GM18499 (cell line): ENCODE results near the gene PAK6.

Experiments used
- ATAC-seq: cut with Tn5 transposase; IDR thresholded peaks from one replicate; pipeline ENCODE4 v1.9.1; 2021; ENCODE audit warnings: moderate number of reproducible peaks; ENCODE audit not compliant: insufficient read depth, unreplicated experiment

Gene PAK6

DNA sequence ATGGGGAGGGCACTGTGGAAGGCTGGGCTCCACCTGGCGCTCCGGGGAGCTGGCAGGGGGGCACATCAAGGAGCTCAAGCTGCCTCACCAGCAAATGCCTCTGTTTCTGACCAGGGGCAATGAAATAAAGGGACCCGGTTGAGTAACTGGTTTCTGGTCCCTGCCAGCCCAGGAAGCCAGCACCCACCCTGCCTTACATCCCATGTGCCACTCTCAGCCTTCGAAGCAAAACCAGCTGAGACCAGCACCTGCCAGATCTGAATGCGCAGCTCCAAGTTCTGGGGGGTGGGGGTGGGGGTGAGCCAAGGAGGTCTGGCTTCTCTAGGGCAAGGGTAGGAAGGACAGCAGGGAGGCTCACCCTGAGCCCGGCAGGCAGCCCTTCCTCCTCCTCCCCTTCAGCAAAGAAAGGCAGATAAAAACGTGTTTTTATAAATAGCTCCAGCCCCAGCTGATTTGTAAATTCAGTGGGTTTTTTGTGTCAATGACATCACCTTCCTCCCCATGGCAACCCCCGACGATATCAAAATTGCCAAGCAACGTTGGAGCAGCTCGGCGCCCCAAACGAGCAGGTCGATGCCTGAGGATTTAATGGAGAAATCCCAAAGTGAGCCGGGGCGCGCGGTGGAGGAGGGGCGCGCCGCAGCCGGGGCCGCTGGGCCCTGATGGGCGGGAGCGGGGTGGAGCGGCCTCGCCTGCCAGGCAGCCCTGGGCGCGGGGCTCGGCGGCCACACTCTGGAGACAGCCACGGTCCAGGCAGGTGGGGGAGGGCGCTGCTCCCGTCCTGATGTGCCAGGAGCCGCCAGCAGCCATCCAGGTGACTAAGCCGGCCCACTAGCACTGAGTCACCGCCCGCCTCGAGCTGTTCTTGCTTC is at the start of gene PAK6:
TSS of gene PAK6 (plus strand) at position 532 of the 872 bp plus-strand sequence. CDS start 25,723 bp downstream, outside the sequence.
- ATAC-seq: no peak

DNA sequence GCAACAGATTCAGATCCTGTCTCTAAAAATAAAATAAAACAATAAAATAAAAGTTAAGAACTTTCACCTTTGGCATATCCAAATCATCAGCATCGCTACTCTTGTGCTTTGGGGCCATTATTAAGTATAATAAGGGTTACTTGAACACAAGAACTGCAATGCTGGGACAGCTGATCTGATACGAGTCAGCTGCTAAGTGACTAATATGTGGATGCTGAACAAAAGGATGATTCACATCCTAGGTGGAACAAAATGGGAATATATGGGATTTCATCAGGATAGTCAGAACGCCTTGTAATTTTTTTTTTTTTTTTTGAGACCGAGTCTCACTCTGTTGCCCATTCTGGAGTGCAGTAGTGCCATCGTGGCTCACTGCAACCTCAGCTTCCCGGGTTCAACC is 48.3 kb upstream of the PAK6 start:
- ATAC-seq: no peak

DNA sequence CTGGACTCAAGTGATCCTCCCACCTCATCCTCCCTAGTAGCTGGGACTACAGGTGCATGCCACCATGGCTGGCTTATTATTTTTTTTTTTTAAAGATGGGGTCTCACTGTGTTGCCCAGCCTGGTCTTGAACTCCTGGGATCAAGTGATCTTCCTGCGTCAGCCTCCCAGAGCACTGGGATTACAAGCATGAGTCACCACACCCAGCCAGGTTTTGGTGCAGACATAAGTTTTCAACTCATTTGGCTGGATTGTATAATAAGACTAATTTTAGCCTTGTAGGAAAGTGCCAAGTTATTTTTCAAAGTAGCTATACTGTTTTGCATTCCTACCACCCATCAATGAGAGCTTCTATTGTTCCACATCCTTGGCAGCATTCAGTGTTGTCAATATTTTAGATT is 45.9 kb upstream of the PAK6 start:
- no peak for ATAC-seq

DNA sequence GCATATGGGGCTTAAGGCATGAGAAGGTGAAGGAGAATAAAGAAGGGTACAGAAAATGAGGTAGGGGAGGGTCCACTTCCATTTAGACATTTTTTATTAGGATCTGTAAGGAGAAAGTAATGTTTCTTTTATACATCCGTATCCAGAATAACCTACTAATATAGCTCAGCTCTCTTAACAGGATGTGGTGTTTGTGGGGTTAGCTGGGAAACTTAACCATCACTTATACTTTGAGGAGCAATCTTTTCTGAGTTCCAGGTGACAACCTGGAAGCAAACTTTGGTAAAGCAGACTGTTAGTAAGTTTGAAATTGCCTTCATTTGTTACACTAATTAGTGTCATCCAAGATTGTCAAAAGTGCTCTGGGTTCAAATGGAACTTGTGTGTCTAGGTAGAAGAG is 41.4 kb upstream of the PAK6 start:
- ATAC-seq: no peak

DNA sequence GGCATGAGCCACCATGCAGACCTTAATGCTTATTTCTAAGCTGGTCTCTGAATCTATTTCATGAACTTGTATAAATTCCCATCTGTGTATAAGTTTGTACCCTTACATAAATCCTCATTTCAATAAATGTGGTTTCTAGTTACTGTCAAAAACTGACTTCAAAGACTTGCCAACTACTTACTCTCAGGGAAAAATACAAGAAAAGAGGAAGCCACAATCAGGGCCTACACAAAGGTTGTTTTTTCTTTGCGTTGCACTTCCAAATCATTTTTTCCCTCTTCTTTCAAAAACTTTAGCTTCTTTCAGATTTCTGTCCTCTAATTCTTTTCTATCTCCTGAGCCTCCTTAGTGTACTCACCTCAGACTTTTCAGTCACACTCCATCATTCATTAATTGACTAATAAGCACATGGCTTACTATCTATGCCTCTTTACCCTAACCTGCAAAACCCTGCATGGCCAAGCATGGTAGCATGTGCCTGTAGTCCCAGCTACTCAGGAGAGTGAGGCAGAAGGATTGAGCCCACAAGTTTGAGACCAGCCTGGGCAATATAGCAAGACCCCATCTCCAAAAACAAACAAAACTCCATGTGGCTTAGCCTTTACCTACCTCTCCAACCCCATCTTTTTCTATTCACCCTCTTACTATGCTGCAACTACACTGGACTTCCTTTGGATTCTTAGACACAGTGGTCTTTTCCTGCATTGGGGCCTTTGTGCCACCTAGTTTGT is 40.3 kb upstream of the PAK6 start:
- no peak for ATAC-seq

DNA sequence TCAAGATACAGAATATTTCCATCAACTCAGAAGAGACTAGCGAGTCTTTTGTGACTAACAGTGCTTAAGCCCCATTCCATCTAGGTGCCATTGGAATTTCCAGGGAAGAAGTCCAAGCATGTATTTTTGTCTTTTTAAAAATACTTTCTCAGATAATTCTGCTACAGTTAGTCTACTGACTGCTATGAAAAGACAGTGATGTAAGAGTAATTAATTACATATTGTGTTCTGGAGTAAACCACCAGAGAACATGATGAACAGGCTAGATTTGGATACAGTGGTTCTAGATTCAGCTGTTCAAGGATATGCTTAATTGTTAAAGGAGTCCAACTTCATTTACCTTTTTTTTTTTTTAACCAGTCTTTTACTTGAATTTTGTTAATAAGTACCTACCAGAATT is 34.8 kb upstream of the PAK6 start:
- ATAC-seq: no peak

DNA sequence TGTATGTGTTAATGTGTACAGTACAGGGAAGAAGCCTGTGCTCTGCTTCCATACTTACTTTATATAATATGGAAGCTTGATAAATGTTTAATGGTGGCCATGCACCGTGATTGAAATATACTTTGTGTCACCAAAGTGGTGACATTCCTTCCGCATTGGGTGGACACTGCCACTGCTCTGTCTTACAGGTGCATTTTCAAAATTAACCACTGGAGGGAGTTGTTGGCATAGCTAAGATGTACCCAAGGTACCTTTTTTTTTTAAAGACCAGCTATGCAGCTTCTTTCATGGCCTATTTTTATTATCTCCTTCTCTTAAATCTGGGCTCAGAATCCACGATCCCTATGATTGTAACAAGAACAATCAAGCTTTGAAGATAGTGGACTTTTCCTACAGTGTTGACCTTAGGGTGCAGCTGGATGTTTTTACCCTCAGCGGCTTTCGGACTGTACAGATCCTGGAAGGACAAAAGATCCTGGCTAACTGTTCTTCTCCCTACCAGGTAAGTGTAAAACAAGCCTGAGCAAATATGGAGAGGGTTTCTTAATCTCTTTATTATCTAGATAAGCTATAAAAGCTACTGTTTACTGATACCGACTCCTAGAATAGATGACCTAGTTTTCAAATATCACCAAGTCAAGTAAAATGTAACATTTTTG is 21.6 kb upstream of the PAK6 start:
- ATAC-seq: no peak

DNA sequence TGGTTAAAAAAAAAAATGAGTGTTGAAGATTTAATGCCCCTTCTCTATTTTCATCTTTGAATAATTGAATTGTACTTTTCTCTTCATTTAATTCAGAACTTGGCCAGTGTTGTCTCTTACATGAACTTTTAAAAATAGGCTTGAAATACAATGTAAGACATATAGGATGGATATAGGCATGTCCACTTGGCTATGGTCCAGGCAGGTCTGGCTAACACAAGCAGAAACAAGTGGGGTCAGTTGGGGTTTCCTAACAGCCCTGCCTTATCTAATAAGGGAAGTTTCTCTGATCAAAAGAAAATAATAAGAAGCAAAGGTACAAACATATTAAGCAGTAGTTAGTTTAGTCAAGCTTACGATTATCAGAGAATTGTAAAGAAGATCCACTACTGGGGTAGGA is 19.1 kb upstream of the PAK6 start:
- ATAC-seq: no peak

DNA sequence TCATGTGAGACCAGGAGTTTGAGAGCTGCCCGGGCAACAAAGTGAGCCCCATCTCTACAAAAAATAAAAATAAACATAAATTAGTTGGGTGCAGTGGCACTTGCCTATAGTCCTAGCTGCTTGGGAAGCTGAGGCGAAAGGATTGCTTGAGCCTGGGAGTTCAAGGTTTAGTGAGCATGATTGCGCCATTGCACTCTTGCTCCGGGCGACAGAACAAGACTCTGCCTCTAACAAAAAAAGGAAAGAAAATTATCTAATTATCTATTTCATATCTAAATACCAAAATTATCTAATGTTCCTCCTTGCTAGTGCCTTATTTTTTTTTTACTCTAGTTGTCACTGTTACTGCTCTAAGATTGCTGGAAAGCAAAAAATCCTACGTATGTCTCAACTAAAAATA is 16.7 kb upstream of the PAK6 start:
- ATAC-seq: no peak

DNA sequence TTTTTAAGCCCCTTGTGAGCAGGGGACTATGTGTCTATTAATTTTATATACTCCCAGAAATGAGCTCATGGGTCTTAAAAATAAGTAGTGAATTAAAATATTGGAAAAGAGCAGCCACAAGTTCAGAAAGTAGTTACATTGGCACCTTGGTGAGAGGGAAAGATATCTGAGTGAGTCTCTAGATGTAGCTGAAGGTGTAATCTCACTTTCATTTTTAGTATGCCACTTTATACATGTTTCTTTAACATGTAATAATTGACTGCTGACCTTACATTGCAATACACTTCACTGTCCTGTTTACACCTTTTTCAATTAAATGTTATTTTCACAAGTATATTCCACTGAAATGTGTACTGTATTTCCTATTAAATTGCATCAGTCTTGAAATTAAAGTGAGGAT is 12.1 kb upstream of the PAK6 start:
- no peak for ATAC-seq

DNA sequence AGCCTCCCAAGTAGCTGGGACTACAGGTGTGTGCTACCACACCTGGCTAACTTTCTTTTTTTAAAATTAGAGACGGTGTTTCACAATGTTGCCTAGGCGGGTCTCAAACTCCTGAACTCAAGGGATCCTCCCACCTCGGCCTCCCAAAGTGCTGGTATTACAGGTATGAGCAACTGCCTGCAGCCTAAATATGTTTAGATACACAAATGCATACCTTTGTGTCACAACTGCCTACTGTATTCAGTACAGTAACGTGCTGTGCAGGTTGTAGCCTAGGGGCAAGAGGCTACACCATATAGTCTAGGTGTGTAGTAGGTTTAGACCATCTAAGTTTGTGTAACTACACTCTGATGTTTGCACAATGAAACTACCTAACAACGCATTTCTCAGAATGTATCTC is 9.5 kb upstream of the PAK6 start:
- no peak for ATAC-seq

DNA sequence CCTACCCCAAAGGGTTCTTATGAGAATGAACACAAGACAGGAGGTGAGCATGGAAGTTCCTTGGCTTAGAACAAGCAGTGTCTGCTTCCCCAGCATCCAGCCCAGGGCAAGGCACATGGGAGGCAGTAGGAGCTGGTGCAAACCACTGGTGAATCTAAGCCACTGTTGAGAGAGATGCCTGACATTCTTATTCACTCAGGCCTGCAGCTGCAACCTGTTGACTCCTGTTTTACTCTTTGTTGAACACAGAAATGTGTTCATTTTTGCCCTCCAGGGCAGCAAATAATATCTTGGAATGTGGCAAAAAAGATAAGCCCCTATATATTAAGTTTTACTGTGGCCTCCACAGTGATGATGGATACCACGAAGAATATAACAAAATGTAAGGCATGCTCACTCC is 8.9 kb upstream of the PAK6 start:
- no peak for ATAC-seq

DNA sequence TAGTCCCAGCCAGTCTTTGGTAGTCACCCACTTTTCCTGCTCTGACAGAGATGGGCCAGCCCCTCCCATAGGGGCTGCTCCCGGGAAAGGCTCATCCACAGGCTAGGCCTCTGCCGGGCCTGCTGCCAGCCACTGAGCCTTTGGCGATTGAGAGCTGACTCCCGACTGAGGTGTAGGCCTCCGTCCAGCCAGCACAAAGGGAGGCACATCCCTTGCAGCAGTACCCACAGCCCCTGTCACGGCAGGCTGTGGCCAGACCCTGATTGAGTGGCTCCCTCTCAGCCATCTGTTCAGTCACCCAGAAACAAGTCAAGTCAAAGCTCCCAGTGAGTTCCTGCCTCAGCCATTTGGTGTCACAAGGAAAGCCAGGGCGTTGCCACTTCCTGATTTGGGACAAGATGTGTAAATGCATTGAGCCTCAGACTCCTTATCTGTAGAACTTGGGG is 6.2 kb upstream of the PAK6 start:
- ATAC-seq: no peak

DNA sequence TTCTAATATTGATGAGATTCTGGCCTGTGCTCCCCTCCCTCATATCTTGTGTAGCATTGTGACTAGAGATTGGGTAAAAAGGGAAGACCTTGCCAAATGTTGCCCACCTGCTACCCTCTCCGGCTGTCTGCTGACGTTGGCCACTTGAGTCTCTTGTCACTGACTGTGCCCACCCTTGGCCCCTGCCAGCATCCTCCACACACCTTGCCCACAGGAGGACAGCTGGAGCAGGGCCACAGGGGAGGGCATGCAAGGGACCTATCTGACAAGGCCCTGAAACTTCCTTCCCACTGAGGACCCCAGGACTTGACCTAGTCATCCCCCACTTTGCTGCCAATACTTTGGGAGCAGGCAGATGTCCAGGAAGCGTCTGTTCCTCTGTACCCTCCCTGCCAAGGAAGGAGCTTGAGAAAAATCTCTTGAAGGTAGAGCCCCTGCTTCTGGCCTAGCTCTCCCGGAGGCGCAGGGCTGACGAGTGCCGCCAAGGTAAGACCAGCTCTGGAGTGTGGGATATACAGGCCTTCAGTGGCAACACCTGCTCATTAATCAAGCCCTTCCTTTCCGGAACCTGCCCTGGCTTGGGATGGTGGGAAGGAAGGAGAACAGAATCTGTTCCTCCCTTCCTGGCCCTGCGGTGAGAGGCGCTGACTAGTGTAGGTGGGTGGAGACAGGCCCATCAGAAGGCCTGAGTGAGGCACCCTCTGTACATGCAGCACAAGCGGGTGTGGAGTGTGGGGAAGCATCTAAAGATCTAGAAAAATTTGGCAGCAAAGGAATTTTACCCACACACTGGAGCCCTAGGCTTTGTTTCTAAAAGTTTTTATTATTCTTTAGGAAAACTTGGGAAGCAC is 4.9 kb upstream of the PAK6 start:
- ATAC-seq: no peak

DNA sequence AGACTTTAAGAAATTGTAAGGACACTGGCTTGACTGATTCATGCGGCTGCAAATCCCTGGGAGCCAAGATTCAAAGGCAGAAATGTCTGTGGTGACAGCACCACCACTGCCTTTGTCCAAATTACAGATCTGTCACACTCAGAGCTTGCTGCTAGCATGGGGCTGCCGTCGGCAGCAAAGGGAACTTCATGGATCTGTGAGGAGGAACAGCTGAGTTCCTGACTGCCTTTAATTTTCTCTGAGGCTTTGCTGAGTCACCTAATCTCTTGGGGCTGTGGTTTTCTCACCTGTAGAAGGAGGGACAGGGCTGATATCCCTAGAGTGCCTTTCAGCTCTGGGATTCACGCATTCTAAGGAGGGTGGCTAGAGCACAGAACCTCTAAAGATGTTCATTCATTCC is 4.1 kb upstream of the PAK6 start:
- ATAC-seq: no peak

DNA sequence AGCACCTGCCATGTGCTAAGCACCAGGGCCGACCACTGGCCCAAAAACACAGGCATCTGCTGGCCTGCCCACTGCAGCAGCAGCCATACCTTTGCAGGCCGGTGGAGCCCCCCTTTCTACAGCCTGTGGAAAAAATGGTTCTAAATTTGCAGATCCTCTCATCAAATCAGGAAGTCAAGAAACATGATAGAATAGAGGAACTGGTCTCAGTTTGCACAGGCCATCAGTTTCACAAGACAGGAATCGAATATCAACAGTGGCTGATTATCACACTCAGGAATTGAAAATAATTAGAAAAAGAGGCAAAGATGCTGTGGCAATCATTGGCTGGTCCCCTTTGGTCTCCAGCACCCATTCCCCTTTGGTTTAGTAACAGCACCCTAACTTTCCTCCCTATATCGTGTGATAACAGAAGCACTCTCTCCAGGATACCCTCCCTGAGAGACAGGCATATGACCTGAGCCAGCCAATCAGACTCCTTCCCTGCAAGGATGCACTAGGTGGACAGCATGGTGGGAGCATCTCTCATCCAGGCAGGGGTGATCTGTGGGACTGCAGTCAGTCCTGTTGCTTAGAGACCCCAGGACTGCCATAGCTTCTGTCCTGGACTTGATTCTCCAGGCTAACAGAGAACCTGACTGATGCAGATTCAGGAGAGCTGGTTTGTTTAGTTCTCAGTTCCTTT is 3.5 kb upstream of the PAK6 start:
- no peak for ATAC-seq

DNA sequence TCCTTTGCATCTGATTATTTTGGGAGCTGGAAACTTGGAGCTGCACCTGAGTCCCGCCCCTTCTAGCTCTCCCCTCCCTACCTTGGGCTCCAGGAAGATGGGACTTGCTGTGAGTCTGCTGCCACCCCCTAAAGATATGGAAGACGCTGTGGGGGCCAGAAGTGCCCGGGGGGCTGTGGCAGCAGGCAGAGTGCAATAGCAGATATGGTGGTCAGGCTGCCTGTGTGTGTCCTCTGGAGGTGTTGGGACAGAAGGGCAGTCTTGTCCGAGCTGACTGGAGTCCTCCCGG is 485 bp downstream of the PAK6 start:
- no peak for ATAC-seq

DNA sequence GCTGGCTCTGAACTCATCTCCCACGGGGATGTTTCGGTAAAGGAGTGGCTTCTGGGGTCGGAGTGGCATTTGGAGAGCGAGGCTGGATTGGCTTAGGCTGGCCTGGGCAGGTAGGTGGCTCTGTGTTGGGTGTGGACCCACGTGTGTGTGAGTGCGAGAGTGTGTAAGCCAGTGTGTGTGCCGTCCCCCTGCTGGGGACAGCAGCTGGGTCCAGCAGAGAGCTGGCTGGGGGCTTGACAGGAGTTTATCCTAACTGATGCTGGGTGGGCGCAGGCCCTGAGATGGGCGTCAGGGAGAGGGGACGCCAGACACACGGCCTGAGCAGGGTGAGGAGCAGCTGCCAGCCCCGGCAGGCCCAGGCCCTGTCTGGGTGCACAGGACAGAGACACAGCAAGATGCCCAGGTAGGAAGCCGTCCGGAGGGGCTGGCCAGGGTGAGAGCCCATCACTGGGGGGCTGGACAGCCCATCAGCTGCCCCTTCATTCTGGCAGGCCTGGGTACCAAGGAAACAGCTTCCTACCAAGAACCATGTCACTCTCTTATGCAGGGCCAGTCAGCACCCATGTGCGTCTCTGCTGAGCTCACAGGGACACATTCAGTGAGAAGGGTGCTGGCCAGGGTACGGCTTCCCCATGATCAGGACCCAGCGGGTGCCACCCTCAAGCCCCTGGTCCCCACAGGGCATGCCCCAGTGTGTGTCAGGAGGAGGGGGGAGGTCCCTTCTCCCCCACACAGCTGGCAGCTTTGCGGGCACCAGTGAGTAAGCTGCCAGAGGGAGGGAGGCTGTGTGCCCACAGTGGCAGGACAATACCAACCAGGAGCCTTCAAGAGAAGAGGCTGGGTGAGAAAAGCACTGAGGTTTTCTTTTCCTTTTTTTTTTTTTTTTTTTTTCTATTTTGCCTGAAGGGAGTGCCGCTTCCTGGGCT is 1.1 kb downstream of the PAK6 start:
- ATAC-seq: no peak
